ENCODE data around the gene CPSF4.

CPSF4 gene

DNA sequence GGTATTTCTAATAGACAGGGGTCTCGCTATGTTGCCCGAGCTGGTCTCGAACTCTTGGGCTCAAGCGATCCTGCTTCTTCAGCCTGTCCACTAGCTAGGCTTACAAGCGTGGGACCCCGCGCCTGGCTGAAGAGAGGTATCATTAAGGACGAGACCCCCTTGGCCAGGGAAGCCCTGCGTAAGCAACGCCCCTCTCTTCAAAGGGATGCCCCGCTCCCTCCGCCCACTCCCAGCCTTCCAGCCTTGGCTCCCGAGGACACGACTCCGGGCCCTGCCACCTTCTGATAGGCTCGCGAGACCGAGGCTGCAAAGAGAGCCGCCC lies 65.5 kb downstream of the CPSF4 start:
- Histone ChIP-seq H3K36me3 (no peaks in the 10 kb centered on the region), H3K9me3 (no peaks in the 10 kb centered on the region), H3K27ac (peak overlapping the region; percentile 78 to 95), H3K4me1 (peaks cover 5 to 40% (median 28%) of the 10 kb centered on the region in 4 donors), H3K4me3 (peak overlapping the region; percentile 60 to 68), H3K27me3 (no peaks in the 10 kb centered on the region)
- intact Hi-C loops (cut with DNase I; ENCODE audit: low total_unique reads), result loop anchor here (5.0 kb wide), 2 partner anchors 37 to 53 kb away; partner anchors contain the start of genes ATP5MF and ZNF655
- no peak for DNase-seq
- no peak for TF ChIP-seq CTCF (IDR thresholded peaks at IDR 0.05)

DNA sequence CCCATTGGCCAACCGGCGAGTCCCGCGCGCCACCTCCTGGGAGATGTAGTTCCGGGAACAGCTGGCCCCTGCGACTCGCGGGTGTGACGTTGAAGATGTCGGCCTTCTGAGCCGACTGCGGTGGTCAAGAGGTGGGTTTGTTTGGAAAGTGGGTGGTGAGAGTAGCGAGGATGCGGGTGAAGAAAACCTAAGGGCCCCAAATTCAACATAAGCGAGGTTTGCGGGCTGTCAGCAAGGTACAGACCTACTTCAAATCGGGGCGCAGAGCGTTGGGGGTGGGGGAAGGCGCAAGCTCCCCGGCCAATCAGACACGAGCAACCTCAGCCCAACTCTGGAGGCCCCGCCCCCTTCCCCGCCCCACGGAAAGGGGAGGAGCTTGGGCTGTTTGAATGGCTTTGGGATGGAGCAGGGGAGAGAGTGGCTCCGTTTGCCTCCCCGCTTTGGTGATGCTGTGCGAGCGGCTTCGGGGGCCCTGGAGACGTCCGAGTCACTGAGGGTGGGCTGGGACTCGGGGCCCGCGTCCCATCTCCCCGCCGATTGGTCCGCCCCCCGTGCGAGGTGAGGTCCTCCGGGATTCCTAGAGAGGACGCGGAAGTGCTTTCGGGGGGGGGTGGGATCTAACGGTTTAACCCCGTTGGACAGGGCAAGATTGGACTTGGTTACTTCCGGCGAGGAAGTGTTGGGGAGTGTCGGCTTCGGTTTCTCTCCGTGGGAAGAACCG lies 66.0 kb downstream of the CPSF4 start, which contains the start of gene ZKSCAN5:
ZKSCAN5 (plus strand) TSS at position 60 of the 721 bp plus-strand sequence. CDS start 1,383 bp downstream, outside the sequence.
- Histone ChIP-seq H3K27ac (peak within 1 kb of the TSS; percentile 78 to 95), H3K4me1 (peaks cover 5 to 40% (median 26%) of the 10 kb centered on the region in 4 donors), H3K36me3 (no peaks in the 10 kb centered on the region), H3K9me3 (no peaks in the 10 kb centered on the region), H3K27me3 (no peaks in the 10 kb centered on the region), H3K4me3 (peak within 1 kb of the TSS; percentile 60 to 68)
- peak; percentile 98 to 99 for DNase-seq
- intact Hi-C loops (cut with DNase I; ENCODE audit: low total_unique reads), result loop anchor here (5.0 kb wide), 2 partner anchors 37 to 53 kb away; partner anchors contain the start of genes ATP5MF and ZNF655
- no peak for TF ChIP-seq CTCF (IDR thresholded peaks at IDR 0.05)

GRCh38 chr7:99505324-99505662 lies 66.5 kb downstream of the CPSF4 start:
- Histone ChIP-seq H3K27ac (peak overlapping the region; percentile 78 to 95), H3K4me3 (peak overlapping the region; percentile 60 to 68), H3K27me3 (no peaks in the 10 kb centered on the region), H3K9me3 (no peaks in the 10 kb centered on the region), H3K36me3 (no peaks in the 10 kb centered on the region), H3K4me1 (peaks cover 5 to 40% (median 26%) of the 10 kb centered on the region in 4 donors)
- intact Hi-C loops (cut with DNase I; ENCODE audit: low total_unique reads), result no loop called here
- DNase-seq, result no peak
- no peak for TF ChIP-seq CTCF (IDR thresholded peaks at IDR 0.05)

Measured in tibial artery (tissue), 4 donors.